NT2/D1 (cell line): ENCODE data around the gene WBP1.

ENCODE experiments used
- SUZ12 ChIP-seq: IDR thresholded peaks from 2 replicates; pipeline ENCODE4 v1.6.1; 2011; ENCODE audit not compliant: insufficient read length, insufficient read depth; ENCODE audit errors: extremely low read depth
- YY1 ChIP-seq: IDR thresholded peaks from 2 replicates; pipeline ENCODE4 v1.6.1; 2011; ENCODE audit not compliant: insufficient read length, insufficient read depth
- ZNF274 ChIP-seq: IDR thresholded peaks from 2 replicates; pipeline ENCODE4 v1.6.1; 2011; ENCODE audit warnings: mild to moderate bottlenecking, low read depth, low read length

- TF ChIP-seq ZNF274 (no peak), SUZ12 (no peak), YY1 (no peak)
Measured at GRCh38 chr2:74502720-74503505, 44.7 kb downstream of the WBP1 start.
